Limb (tissue), 2 donors: ENCODE data around the gene LRIG3.

ENCODE experiments used
- DNase-seq, 2 donors: peaks; one replicate each; pipeline ENCODE4 v3.0.0-alpha.2; 2016; ENCODE audit errors: extremely low spot score in 2 of 2

LRIG3 gene

GRCh38 chr12:58931518-58931917 lies 11.2 kb upstream of the LRIG3 start:
- DNase-seq = no peak

GRCh38 chr12:58930770-58931324 lies 10.5 kb upstream of the LRIG3 start:
- no peak for DNase-seq

- no peak for DNase-seq
These were observed 6.8 kb upstream of the LRIG3 start for GRCh38 chr12:58927120-58927519.

GRCh38 chr12:58926586-58926985 lies 6.3 kb upstream of the LRIG3 start:
- no peak for DNase-seq

GRCh38 chr12:58925751-58926150 lies 5.4 kb upstream of the LRIG3 start:
- no peak for DNase-seq

GRCh38 chr12:58925111-58925611 lies 4.9 kb upstream of the LRIG3 start:
- DNase-seq = no peak

GRCh38 chr12:58924652-58925051 lies 4.3 kb upstream of the LRIG3 start:
- no peak for DNase-seq

GRCh38 chr12:58923781-58924180 lies 3.5 kb upstream of the LRIG3 start:
- DNase-seq = no peak

- no peak for DNase-seq
These were observed 2.5 kb upstream of the LRIG3 start for GRCh38 chr12:58922849-58923248.

- peak in 1 of 2 donors; percentile 55 for DNase-seq
These were observed 907 bp upstream of the LRIG3 start for GRCh38 chr12:58920961-58921861.

GRCh38 chr12:58919231-58920101 lies 838 bp downstream of the LRIG3 start:
- peak; percentile 67 to 78 for DNase-seq

- DNase-seq = no peak
These were observed 1.8 kb downstream of the LRIG3 start for GRCh38 chr12:58918469-58918844.

- no peak for DNase-seq
These were observed 2.4 kb downstream of the LRIG3 start for GRCh38 chr12:58917699-58918468.

- DNase-seq = peak; percentile 67 to 86
These were observed 3.3 kb downstream of the LRIG3 start for GRCh38 chr12:58916921-58917511.

- DNase-seq = peak in 1 of 2 donors; percentile 42
These were observed 4.1 kb downstream of the LRIG3 start for GRCh38 chr12:58916161-58916621.

GRCh38 chr12:58915634-58916033 lies 4.7 kb downstream of the LRIG3 start:
- peak; percentile 71 to 92 for DNase-seq

- DNase-seq = no peak
These were observed 5.3 kb downstream of the LRIG3 start for GRCh38 chr12:58915037-58915436.

GRCh38 chr12:58914457-58914856 lies 5.8 kb downstream of the LRIG3 start:
- DNase-seq = no peak

GRCh38 chr12:58907391-58907790 lies 12.9 kb downstream of the LRIG3 start:
- peak; percentile 59 to 74 for DNase-seq

- DNase-seq = no peak
These were observed 13.4 kb downstream of the LRIG3 start for GRCh38 chr12:58906917-58907316.

GRCh38 chr12:58905422-58905821 lies 14.9 kb downstream of the LRIG3 start:
- DNase-seq = no peak
